GM23248 (cell line): ENCODE data around the gene C1orf174.

Experiments
- EZH2 ChIP-seq: fragments of 200-600 bp; sonication (generic); IDR thresholded peaks from 2 replicates; pipeline ENCODE4 v1.6.1; 2018; ENCODE audit warnings: antibody characterized with exemption, mild to moderate bottlenecking; ENCODE audit not compliant: insufficient read depth, poor library complexity, severe bottlenecking
- EZH2phosphoT487 ChIP-seq: fragments of 200-600 bp; sonication (generic); IDR thresholded peaks from 2 replicates; pipeline ENCODE4 v1.6.1; 2018; ENCODE audit warnings: antibody characterized with exemption, moderate library complexity, mild to moderate bottlenecking, low read depth; ENCODE audit not compliant: insufficient read depth

DNA sequence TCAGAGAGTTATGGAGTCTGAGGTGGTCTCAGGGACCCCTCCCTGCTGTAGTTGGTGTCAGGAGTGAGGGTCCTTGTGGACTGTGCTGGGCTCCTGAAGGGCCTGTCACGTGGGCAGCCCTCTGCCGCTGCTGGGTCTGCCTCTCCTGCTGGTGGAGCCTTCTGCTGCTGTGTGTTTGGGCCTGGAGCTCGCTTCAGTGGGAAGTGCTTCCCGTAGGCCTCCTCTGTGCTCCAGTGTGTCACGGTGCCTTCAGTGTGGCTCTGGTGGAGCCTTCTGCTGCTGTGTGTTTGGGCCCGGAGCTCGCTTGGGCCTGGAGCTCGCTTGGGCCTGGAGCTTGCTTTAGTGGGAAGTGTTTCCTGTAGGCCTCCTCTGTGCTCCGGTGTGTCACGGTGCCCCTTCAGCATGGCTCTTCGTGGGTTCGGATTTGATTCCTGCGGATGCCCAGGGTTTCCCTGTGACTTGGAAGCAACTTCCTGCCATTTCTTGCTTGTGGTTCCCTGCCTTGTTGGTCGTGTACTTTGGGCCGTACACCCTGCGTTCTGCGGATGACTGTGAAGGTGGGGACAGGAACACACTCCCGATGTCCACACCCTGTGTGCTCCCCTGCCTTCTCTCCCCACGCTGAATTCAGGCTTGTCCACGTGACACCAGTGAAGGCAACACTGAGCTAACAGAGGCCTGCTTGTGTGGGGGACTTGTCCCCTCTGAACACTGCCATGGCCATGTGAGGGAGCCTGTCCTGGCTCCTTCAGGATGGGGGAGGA is 19.5 kb downstream of the C1orf174 start:
- TF ChIP-seq EZH2 (no peak), EZH2phosphoT487 (no peak)
